IMR-90 (cell line): ENCODE results near the gene WNT7A. TPM values are rescaled to one million over a fixed set of nuclear protein-coding genes. Genes with fewer than 3 reads are reported as not detected.

Experiments
- ATAC-seq: fragments of 200-7000 bp; cut with Tn5 transposase; 2 replicates; pipeline ENCODE4 v1.9.1; 2020; ENCODE audit warnings: low read depth, mild to moderate bottlenecking, moderate library complexity
- BruUV-seq: library from RNA; stranded (reverse); fragments of 400-500 nt; replicated peaks from 2 replicates; lab custom pipeline; 2021; lab: Mats Ljungman, UMichigan
- CTCF ChIA-PET: fragments of 300-600 bp; formaldehyde crosslinking; extraction: SDS; loops from one replicate; lab custom pipeline; 2021; ENCODE audit warnings: antibody characterized with exemption; lab: Yijun Ruan, JAX
- POLR2A ChIA-PET: fragments of 300-600 bp; sonication (Branson Sonifier 250); formaldehyde crosslinking; loops from one replicate; lab custom pipeline; 2022; ENCODE audit warnings: antibody characterized with exemption; ENCODE audit not compliant: unreplicated experiment; lab: Charles Lee
- DNase-seq: peaks from one replicate; pipeline ENCODE4 v3.0.0; 2013
- H2AFZ ChIP-seq: replicated peaks from 2 replicates; pipeline ENCODE3; 2013; ENCODE audit warnings: low read length, mild to moderate bottlenecking; ENCODE audit not compliant: poor library complexity
- H2AK5ac ChIP-seq: 2 replicates; pipeline ENCODE4 v1.6.1; 2013; ENCODE audit warnings: low read depth, low read length, inconsistent platforms
- H2AK9ac ChIP-seq: replicated peaks from 2 replicates; pipeline ENCODE3; 2013; ENCODE audit warnings: mild to moderate bottlenecking, low read depth, low read length, moderate library complexity; ENCODE audit not compliant: poor library complexity
- H2BK120ac ChIP-seq: 2 replicates; pipeline ENCODE4 v1.6.1; 2013; ENCODE audit warnings: low read depth, low read length, inconsistent platforms
- H2BK15ac ChIP-seq: 3 replicates; pipeline ENCODE4 v1.6.1; 2013; ENCODE audit warnings: low read depth, low read length, inconsistent platforms
- H2BK20ac ChIP-seq: 2 replicates; pipeline ENCODE4 v1.6.1; 2013; ENCODE audit warnings: low read depth, mild to moderate bottlenecking, inconsistent platforms, low read length, moderate library complexity
- H2BK5ac ChIP-seq: 2 replicates; pipeline ENCODE4 v1.6.1; 2013; ENCODE audit warnings: mild to moderate bottlenecking, low read depth, low read length, inconsistent platforms; ENCODE audit not compliant: poor library complexity, severe bottlenecking
- H3K14ac ChIP-seq: replicated peaks from 2 replicates; pipeline ENCODE4 v1.6.1; 2013; ENCODE audit warnings: low read depth, low read length, inconsistent platforms
- H3K18ac ChIP-seq: 2 replicates; pipeline ENCODE4 v1.6.1; 2013; ENCODE audit warnings: low read depth, low read length, control low read depth
- H3K23ac ChIP-seq: 2 replicates; pipeline ENCODE4 v1.6.1; 2013; ENCODE audit warnings: low read depth, low read length, inconsistent platforms
- H3K27ac ChIP-seq: 2 replicates; pipeline ENCODE4 v1.5.1; 2013; ENCODE audit warnings: mild to moderate bottlenecking, control low read depth, low read length; ENCODE audit not compliant: insufficient read depth
- H3K27me3 ChIP-seq: 2 replicates; pipeline ENCODE4 v1.6.1; 2013; ENCODE audit warnings: low read length; ENCODE audit not compliant: control insufficient read depth, insufficient read depth
- H3K36me3 ChIP-seq: 2 replicates; pipeline ENCODE4 v1.6.1; 2013; ENCODE audit warnings: low read length, mixed read lengths; ENCODE audit not compliant: control insufficient read depth, insufficient read depth
- H3K4ac ChIP-seq: 2 replicates; pipeline ENCODE4 v1.6.1; 2013; ENCODE audit warnings: low read depth, low read length, inconsistent platforms
- H3K4me1 ChIP-seq: 2 replicates; pipeline ENCODE4 v1.6.1; 2013; ENCODE audit warnings: low read length, mixed read lengths; ENCODE audit not compliant: control insufficient read depth, insufficient read depth
- H3K4me2 ChIP-seq: 2 replicates; pipeline ENCODE4 v1.6.1; 2013; ENCODE audit warnings: low read depth, mild to moderate bottlenecking, control low read depth, low read length, moderate library complexity
- H3K4me3 ChIP-seq: 2 replicates; pipeline ENCODE4 v1.5.1; 2013; ENCODE audit warnings: low read depth, mild to moderate bottlenecking, control low read depth, low read length, moderate library complexity; ENCODE audit not compliant: insufficient read depth
- H3K56ac ChIP-seq: 2 replicates; pipeline ENCODE4 v1.6.1; 2013; ENCODE audit warnings: low read length, inconsistent platforms; ENCODE audit not compliant: insufficient read depth; ENCODE audit errors: extremely low read depth
- H3K79me1 ChIP-seq, 2 experiments: 2 replicates each; pipeline ENCODE4 v1.6.1; 2013; ENCODE audit warnings: low read length in 2 of 2, inconsistent platforms in 1 of 2, low read depth in 1 of 2
- H3K9ac ChIP-seq: 2 replicates; pipeline ENCODE4 v1.6.1; 2013; ENCODE audit warnings: low read depth, low read length, control low read depth
- H3K9me1 ChIP-seq: 2 replicates; pipeline ENCODE4 v1.6.1; 2013; ENCODE audit warnings: low read length, inconsistent platforms; ENCODE audit not compliant: insufficient read depth
- H3K9me3 ChIP-seq: 2 replicates; pipeline ENCODE4 v1.6.1; 2013; ENCODE audit warnings: low read length; ENCODE audit not compliant: control insufficient read depth, insufficient read depth
- H4K20me1 ChIP-seq: 2 replicates; pipeline ENCODE4 v1.6.1; 2013; ENCODE audit warnings: low read length, inconsistent platforms; ENCODE audit not compliant: insufficient read depth
- H4K5ac ChIP-seq: 2 replicates; pipeline ENCODE4 v1.6.1; 2013; ENCODE audit warnings: mild to moderate bottlenecking, low read depth, low read length, control low read depth
- H4K8ac ChIP-seq, 2 experiments: 2 replicates each; pipeline ENCODE4 v1.6.1; 2013; ENCODE audit warnings: low read depth in 2 of 2, low read length in 2 of 2, control low read depth in 1 of 2, inconsistent platforms in 1 of 2
- H4K91ac ChIP-seq: 2 replicates; pipeline ENCODE4 v1.6.1; 2013; ENCODE audit warnings: low read depth, low read length, inconsistent platforms; ENCODE audit not compliant: insufficient read depth
- BHLHE40 ChIP-seq: fragments of 150-350 bp; IDR thresholded peaks from 2 replicates; pipeline ENCODE4 v1.6.1; 2016; ENCODE audit warnings: mild to moderate bottlenecking, low read depth, low read length
- CEBPB ChIP-seq: IDR thresholded peaks from 2 replicates; pipeline ENCODE4 v1.6.1; 2012; ENCODE audit warnings: low read depth, low read length, improper control_type of control experiment
- CHD1 ChIP-seq: IDR thresholded peaks from 2 replicates; pipeline ENCODE4 v1.6.1; 2012; ENCODE audit warnings: low read depth, low read length, improper control_type of control experiment
- CTCF ChIP-seq: conservative IDR thresholded peaks from 2 replicates; pipeline ENCODE4 v1.5.1; 2012; ENCODE audit warnings: mild to moderate bottlenecking, low read depth, low read length, improper control_type of control experiment
- ELK1 ChIP-seq: fragments of 150-350 bp; IDR thresholded peaks from 2 replicates; pipeline ENCODE4 v1.6.1; 2016; ENCODE audit warnings: low read depth, mild to moderate bottlenecking, low read length, moderate library complexity, borderline replicate concordance
- MAFK ChIP-seq: IDR thresholded peaks from 2 replicates; pipeline ENCODE4 v1.6.1; 2012; ENCODE audit warnings: low read depth, low read length, improper control_type of control experiment
- MAZ ChIP-seq: IDR thresholded peaks from 2 replicates; pipeline ENCODE4 v1.6.1; 2012; ENCODE audit warnings: low read depth, mild to moderate bottlenecking, low read length, improper control_type of control experiment, moderate library complexity, borderline replicate concordance
- MXI1 ChIP-seq: IDR thresholded peaks from 2 replicates; pipeline ENCODE4 v1.6.1; 2012; ENCODE audit warnings: low read depth, mild to moderate bottlenecking, low read length, moderate library complexity, borderline replicate concordance
- NFE2L2 ChIP-seq: fragments of 150-350 bp; IDR thresholded peaks from 2 replicates; pipeline ENCODE4 v1.6.1; 2016; ENCODE audit warnings: low read depth, mild to moderate bottlenecking, low read length
- POLR2A ChIP-seq: IDR thresholded peaks from 2 replicates; pipeline ENCODE4 v1.6.1; 2012; ENCODE audit warnings: mild to moderate bottlenecking, low read depth, low read length
- RAD21 ChIP-seq: IDR thresholded peaks from 2 replicates; pipeline ENCODE4 v1.6.1; 2012; ENCODE audit warnings: low read length, improper control_type of control experiment
- RCOR1 ChIP-seq: IDR thresholded peaks from 2 replicates; pipeline ENCODE4 v1.6.1; 2012; ENCODE audit warnings: mild to moderate bottlenecking, low read length, improper control_type of control experiment; ENCODE audit not compliant: insufficient replicate concordance
- RFX5 ChIP-seq: IDR thresholded peaks from 2 replicates; pipeline ENCODE4 v1.8.0; 2012; ENCODE audit warnings: low read depth, mild to moderate bottlenecking, low read length, moderate library complexity
- SMC3 ChIP-seq: fragments of 150-350 bp; IDR thresholded peaks from 2 replicates; pipeline ENCODE4 v1.6.1; 2016; ENCODE audit warnings: low read depth, mild to moderate bottlenecking, antibody characterized with exemption, low read length, moderate library complexity
- USF2 ChIP-seq: fragments of 150-350 bp; IDR thresholded peaks from 2 replicates; pipeline ENCODE4 v1.6.1; 2017; ENCODE audit warnings: mild to moderate bottlenecking, antibody characterized with exemption, low read length, low read depth
- WGBS, 2 experiments: methylation state at CpG; one replicate each; pipeline versions ENCODE4 v1.1.5 to v1.1.7; 2013; ENCODE audit warnings: missing lambda C conversion rate in 2 of 2; ENCODE audit not compliant: insufficient read length in 1 of 2; ENCODE audit errors: extremely low coverage in 2 of 2; 5-methylcytosine and 5-hydroxymethylcytosine counted together
- dilution Hi-C: fragments of 300-500 bp; cut with HindIII; formaldehyde crosslinking; loops from one replicate; pipeline ENCODE4 v1.14.3; 2018; ENCODE audit warnings: low sequenced_read_pairs; ENCODE audit not compliant: unreplicated experiment
- in situ Hi-C: fragments of 300-500 bp; cut with MboI; formaldehyde crosslinking; loops from 3 replicates; pipeline ENCODE4 v1.14.3; 2019; ENCODE audit warnings: low sequenced_read_pairs, inconsistent platforms, mixed read lengths
- intact Hi-C: fragments of 100-400 bp; cut with micrococcal nuclease; formaldehyde crosslinking; loops from 2 replicates; pipeline ENCODE4 v1.10.0; 2022
- polyA plus RNA-seq, 3 experiments: library from polyadenylated mRNA; depleted of rRNA; stranded (reverse); fragments of >200 nt; gene quantifications; 2 replicates each; pipeline ENCODE4 v1.2.3, GENCODE V29; 2012; ENCODE audit warnings: low replicate concordance in 1 of 3
- total RNA-seq: library from RNA; depleted of rRNA; stranded (reverse); fragments of >200 nt; gene quantifications from 2 replicates; pipeline ENCODE4 v1.2.3, GENCODE V29; 2012

Gene WNT7A
- total and polyA plus RNA-seq, 2 of the 4 experiments (the other 2 are of a cell fraction): not detected

GRCh38 chr3:13791198-13792050 lies 88.4 kb downstream of the WNT7A start:
- no peak overlapping the region for H3K27ac ChIP-seq
- H2AFZ ChIP-seq: no peak overlapping the region
- H2BK120ac ChIP-seq: no peak overlapping the region
- H2AK9ac ChIP-seq: no peak overlapping the region
- H3K9me3 ChIP-seq: peaks cover 6% of the 10 kb centered on the region; the same call in 1 of the 2 replicates
- intact Hi-C loops: no loop called here
- dilution Hi-C loops: no loop called here
- BruUV-seq: no TSS peak
- WGBS, 2 experiments: 20% methylated on average over 1 of the region's 14 CpGs; no CpG with 5 or more reads in 1 of the 2 experiments
- no peaks in the 10 kb centered on the region for H3K79me1 ChIP-seq
- no peaks in the 10 kb centered on the region for H3K27me3 ChIP-seq
- ATAC-seq (no peak), DNase-seq (no peak)
- H3K23ac ChIP-seq: no peak overlapping the region
- no peak overlapping the region for H2BK20ac ChIP-seq
- H3K9ac ChIP-seq: no peak overlapping the region
- H2BK5ac ChIP-seq: no peak overlapping the region
- H4K91ac ChIP-seq: no peak overlapping the region
- no peak overlapping the region for H3K4me3 ChIP-seq
- POLR2A ChIA-PET: no interaction called here
- no peak overlapping the region for H3K4me2 ChIP-seq
- in situ Hi-C loops: no loop called here
- H4K8ac ChIP-seq: no peak overlapping the region
- H3K18ac ChIP-seq: no peak overlapping the region
- no peak overlapping the region for H2BK15ac ChIP-seq
- no peaks in the 10 kb centered on the region for H4K20me1 ChIP-seq
- H3K4me1 ChIP-seq: no peaks in the 10 kb centered on the region
- no peak overlapping the region for H4K5ac ChIP-seq
- no peak overlapping the region for H3K14ac ChIP-seq
- H3K9me1 ChIP-seq: no peaks in the 10 kb centered on the region
- CTCF ChIA-PET: no interaction called here
- H2AK5ac ChIP-seq: no peak overlapping the region
- no peak overlapping the region for H3K4ac ChIP-seq
- no peak overlapping the region for H3K56ac ChIP-seq
- H3K36me3 ChIP-seq: no peaks in the 10 kb centered on the region
- no peak for TF ChIP-seq USF2
- no peak for TF ChIP-seq MAZ
- TF ChIP-seq SMC3: no peak
- no peak for TF ChIP-seq CEBPB
- TF ChIP-seq POLR2A: no peak
- TF ChIP-seq RCOR1: no peak
- TF ChIP-seq BHLHE40: no peak
- TF ChIP-seq NFE2L2: no peak
- TF ChIP-seq CHD1: no peak
- TF ChIP-seq MXI1: no peak
- no peak for TF ChIP-seq RFX5
- no peak for TF ChIP-seq MAFK
- no peak for TF ChIP-seq ELK1
- TF ChIP-seq CTCF: no peak
- TF ChIP-seq RAD21: no peak
